VCaP (cell line): ENCODE data around the gene COPG1.

Experiments used
- H3K27ac ChIP-seq: fragments of 450-650 bp; 2 replicates; pipeline ENCODE4 v1.5.1; 2017
- CTCF ChIP-seq: fragments of 450-650 bp; conservative IDR thresholded peaks from 2 replicates; pipeline ENCODE4 v1.5.1; 2017; ENCODE audit warnings: mild to moderate bottlenecking, moderate library complexity

Gene COPG1

DNA sequence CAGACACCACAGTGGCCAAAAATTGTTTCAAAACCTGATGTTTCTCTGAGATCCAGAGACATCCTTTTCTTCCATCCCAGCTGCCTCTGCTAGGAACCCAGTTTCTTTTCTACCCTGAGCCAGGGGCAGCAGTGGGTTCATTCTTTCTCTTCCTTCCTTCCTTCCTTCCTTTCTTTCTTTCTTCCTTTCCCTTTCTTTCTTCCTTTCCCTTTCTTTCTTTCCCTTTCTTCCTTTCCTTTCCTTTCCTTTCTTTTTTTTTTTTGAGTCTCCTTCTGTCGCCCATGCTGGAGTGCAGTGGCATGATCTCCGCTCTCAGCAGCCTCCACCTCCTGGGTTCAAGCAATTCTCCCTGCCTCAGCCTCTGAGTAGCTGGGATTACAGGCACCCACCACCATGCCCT is 30.7 kb upstream of the COPG1 start:
- H3K27ac ChIP-seq = no peak overlapping the region
- no peak for TF ChIP-seq CTCF

GRCh38 chr3:129224387-129224786 is 25.0 kb upstream of the COPG1 start:
- peak overlapping the region; percentile 99 for H3K27ac ChIP-seq

GRCh38 chr3:129224984-129225393 is 24.4 kb upstream of the COPG1 start:
- peak overlapping the region; percentile 99 for H3K27ac ChIP-seq

GRCh38 chr3:129226374-129226773 is 23.0 kb upstream of the COPG1 start:
- no peak for TF ChIP-seq CTCF
- peak overlapping the region; percentile 99 for H3K27ac ChIP-seq

More at GRCh38 chr3:129224984-129225393, 24.4 kb upstream of the COPG1 start:
- TF ChIP-seq CTCF = no peak

- TF ChIP-seq CTCF = no peak
- no peak overlapping the region; the same call in 1 of the 2 replicates for H3K27ac ChIP-seq
Measured at GRCh38 chr3:129228891-129229585, 20.4 kb upstream of the COPG1 start.

DNA sequence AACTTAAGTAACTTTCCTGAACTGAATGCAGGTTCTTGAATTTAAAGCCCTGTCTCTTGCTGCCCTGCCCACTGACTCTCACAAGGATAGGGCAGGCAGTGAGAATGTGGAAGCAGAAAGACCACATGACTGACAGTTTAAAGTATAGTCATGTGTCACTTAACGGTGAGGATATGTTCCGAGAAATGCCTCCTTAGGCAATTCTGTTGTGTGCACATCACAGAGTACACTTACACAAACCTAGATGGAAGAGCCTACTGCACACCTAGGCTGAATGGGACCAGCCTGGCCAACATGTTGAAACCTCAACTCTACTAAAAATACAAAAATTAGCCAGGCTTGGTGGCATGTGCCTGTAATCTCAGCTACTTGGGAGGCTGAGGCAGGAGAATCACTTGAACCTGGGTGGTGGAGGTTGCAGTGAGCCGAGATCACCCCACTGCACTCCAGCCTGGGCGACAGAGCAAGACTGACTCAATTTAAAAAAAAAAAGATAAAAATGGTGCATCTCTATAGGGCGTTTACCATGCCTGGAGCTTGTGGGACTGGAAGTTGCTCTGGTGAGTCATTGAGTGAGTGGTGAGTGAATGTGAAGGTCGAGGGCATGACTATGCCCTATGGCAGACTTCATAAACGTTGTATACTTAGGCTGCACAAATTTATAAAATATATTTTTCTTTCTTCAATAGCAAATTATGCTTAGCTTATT is 18.9 kb upstream of the COPG1 start:
- H3K27ac ChIP-seq = no peak overlapping the region
- TF ChIP-seq CTCF = no peak

GRCh38 chr3:129231331-129232119 is 17.9 kb upstream of the COPG1 start:
- TF ChIP-seq CTCF = no peak
- no peak overlapping the region for H3K27ac ChIP-seq
